ENCODE data around the gene CTSS.

GRCh38 chr1:150777544-150777943 is 12.0 kb upstream of the CTSS start:
- TF ChIP-seq EZH2 (IDR thresholded peaks at IDR 0.05; ENCODE audit: insufficient read depth, poor library complexity, severe bottlenecking) (no peak), EZH2phosphoT487 (IDR thresholded peaks at IDR 0.05; ENCODE audit: insufficient read depth, low read depth) (no peak)
